ENCODE results near the gene PABPN1. TPM values are rescaled to one million over a fixed set of nuclear protein-coding genes. Genes with fewer than 3 reads are reported as not detected.

PABPN1 gene
- total RNA-seq, 1 experiment from 2014 or later = 184 TPM

DNA sequence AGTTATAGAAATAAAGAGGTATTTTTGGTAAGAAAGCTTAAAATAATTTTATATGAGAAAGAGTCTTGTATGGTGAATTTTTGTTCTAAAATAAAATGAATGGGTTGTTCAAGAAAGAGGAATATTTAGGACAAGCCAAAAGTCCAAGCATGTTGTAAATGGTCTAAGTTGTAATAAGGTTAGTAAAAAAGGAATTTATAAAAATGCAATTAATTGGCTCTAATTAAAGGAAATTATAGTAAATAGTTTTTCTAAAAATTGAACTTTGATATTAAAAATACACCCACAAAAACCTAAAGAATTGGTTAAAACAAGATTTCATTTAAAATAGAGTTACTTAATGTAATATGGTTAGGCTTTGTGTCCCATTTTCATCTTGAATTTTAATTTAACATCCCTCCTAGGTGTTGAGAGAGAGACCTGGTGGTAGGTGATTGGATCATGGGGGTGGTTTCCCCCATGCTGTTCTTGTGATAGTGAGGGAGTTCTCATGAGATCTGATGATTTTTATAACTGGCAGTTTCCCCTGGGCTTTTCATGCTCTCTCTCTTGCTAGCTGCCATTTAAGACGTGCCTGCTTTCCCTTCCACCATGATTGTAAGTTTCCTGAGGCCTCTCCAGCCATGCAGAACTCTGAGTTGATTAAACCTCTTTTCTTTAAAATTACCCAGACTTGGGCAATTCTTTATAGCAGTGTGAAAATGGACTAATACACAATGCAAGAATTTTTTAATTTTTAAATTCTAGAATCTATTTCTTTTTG lies 18.4 kb downstream of the PABPN1 start:
- RAD21 ChIA-PET (ENCODE audit: low non-redundant PET in 1 of 2, low total read pairs in 2 of 2, uncharacterized antibody in 2 of 2, unreplicated experiment in 2 of 2) = no interaction called here

More for the DNA sequence above, 18.4 kb downstream of the PABPN1 start:
- CTCF ChIA-PET = interaction anchor here (1.8 kb wide), 1 partner anchor 21 kb away, joined by 4 read pairs; no protein-coding TSS in a partner anchor
- Histone ChIP-seq H3K36me3 (ENCODE audit: control insufficient read depth in 1 of 2, insufficient read depth in 2 of 2, low read length in 2 of 2) (no peaks in the 10 kb centered on the region), H3K9me2 (ENCODE audit: insufficient read depth) (no peaks in the 10 kb centered on the region), H3K79me2 (ENCODE audit: insufficient read depth, low read length) (no peaks in the 10 kb centered on the region), H3K4me1 (ENCODE audit: control insufficient read depth in 1 of 2, insufficient read depth in 2 of 2, low read length in 2 of 2) (no peaks in the 10 kb centered on the region), H3K27me3 (ENCODE audit: insufficient read depth, low read length) (no peaks in the 10 kb centered on the region), H3K4me3 (replicated peaks in 1 of 2; ENCODE audit: low read depth in 1 of 2, low read length in 2 of 2) (no peak overlapping the region), H4K20me1 (ENCODE audit: insufficient read depth) (no peaks in the 10 kb centered on the region), H3K9me3 (ENCODE audit: control insufficient read depth in 1 of 2, insufficient read depth in 1 of 2, low read depth in 1 of 2, low read length in 2 of 2) (peaks cover 12 to 13% of the 10 kb centered on the region in 2 experiments; a peak in 2 of 4 replicates), H3K9ac (ENCODE audit: low read length) (no peak overlapping the region), H3K4me2 (ENCODE audit: low read length) (no peak overlapping the region), H2AFZ (ENCODE audit: low read depth, low read length, poor library complexity, severe bottlenecking) (no peak overlapping the region), H3K27ac (ENCODE audit: low read depth, low read length) (no peak overlapping the region)
- POLR2A ChIA-PET = no interaction called here
- ATAC-seq (no peak), DNase-seq (ENCODE audit: low read depth, low spot score) (peak; percentile 15)
- BruUV-seq (replicated peaks) = no TSS peak
- TF ChIP-seq, protein P1, sequence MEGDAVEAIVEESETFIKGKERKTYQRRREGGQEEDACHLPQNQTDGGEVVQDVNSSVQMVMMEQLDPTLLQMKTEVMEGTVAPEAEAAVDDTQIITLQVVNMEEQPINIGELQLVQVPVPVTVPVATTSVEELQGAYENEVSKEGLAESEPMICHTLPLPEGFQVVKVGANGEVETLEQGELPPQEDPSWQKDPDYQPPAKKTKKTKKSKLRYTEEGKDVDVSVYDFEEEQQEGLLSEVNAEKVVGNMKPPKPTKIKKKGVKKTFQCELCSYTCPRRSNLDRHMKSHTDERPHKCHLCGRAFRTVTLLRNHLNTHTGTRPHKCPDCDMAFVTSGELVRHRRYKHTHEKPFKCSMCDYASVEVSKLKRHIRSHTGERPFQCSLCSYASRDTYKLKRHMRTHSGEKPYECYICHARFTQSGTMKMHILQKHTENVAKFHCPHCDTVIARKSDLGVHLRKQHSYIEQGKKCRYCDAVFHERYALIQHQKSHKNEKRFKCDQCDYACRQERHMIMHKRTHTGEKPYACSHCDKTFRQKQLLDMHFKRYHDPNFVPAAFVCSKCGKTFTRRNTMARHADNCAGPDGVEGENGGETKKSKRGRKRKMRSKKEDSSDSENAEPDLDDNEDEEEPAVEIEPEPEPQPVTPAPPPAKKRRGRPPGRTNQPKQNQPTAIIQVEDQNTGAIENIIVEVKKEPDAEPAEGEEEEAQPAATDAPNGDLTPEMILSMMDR (IDR thresholded peaks at IDR 0.05 in 2 of 3, conservative IDR thresholded peaks at IDR 0.05 in 1 of 3; ENCODE audit: borderline replicate concordance in 1 of 3, insufficient read depth in 1 of 3, low read depth in 2 of 3, low read length in 2 of 3) = no peak
- no peak for TF ChIP-seq POLR2A (IDR thresholded peaks at IDR 0.05; ENCODE audit: borderline replicate concordance, extremely low read depth, insufficient read depth, insufficient read length)
- no peak for TF ChIP-seq SRF (IDR thresholded peaks at IDR 0.05; ENCODE audit: low read depth)
- TF ChIP-seq EZH2 (IDR thresholded peaks at IDR 0.05) = no peak
- no peak for TF ChIP-seq JUND (IDR thresholded peaks at IDR 0.05)
- no peak for TF ChIP-seq TCF7L2 (IDR thresholded peaks at IDR 0.05; ENCODE audit: borderline replicate concordance, extremely low read depth, insufficient read depth, insufficient read length)
- TF ChIP-seq SP1 (IDR thresholded peaks at IDR 0.05; ENCODE audit: low read depth) = no peak
- no peak for TF ChIP-seq ELF1 (IDR thresholded peaks at IDR 0.05; ENCODE audit: borderline replicate concordance, low read depth)
- no peak for TF ChIP-seq CEBPB (IDR thresholded peaks at IDR 0.05; ENCODE audit: low read depth)
- no peak for TF ChIP-seq POLR2AphosphoS5 (IDR thresholded peaks at IDR 0.05; ENCODE audit: low read depth, low read length)
- no peak for TF ChIP-seq EGR1 (IDR thresholded peaks at IDR 0.05; ENCODE audit: low read depth)
- TF ChIP-seq EZH2phosphoT487 (IDR thresholded peaks at IDR 0.05; ENCODE audit: borderline replicate concordance) = no peak
- intact Hi-C loops (cut with micrococcal nuclease) = no loop called here
